HEK293 (cell line): ENCODE data around the gene ZNF804A.
"Not testable (repeated sequence)": the region's sequence is repeated elsewhere in the genome, so short reads cannot be mapped to it uniquely, and the experiment has no call there.

Source experiments
- CTCF ChIA-PET: fragments of 350-600 bp; formaldehyde crosslinking; extraction: SDS; loops from one replicate; lab custom pipeline; 2021; ENCODE audit warnings: antibody characterized with exemption; lab: Yijun Ruan, JAX
- POLR2A ChIA-PET: fragments of 300-600 bp; formaldehyde crosslinking; extraction: SDS; loops from one replicate; lab custom pipeline; 2020; ENCODE audit warnings: antibody characterized with exemption, inconsistent platforms; lab: Yijun Ruan, JAX
- H3K27ac ChIP-seq: fragments of 200-500 bp; sonication (Bioruptor generic); 2 replicates; pipeline ENCODE4 v1.5.1; 2014; ENCODE audit warnings: low read depth, low read length, control low read depth, inconsistent platforms; ENCODE audit errors: extremely low read depth
- H3K36me3 ChIP-seq, 2 experiments: fragments of 200-500 bp in 1 of 2; sonication (Bioruptor generic) in 1 of 2; 1 replicate in 1 of 2; 2 replicates in 1 of 2; pipeline ENCODE4 v1.5.1; 2014 to 2017; ENCODE audit warnings: inconsistent platforms in 2 of 2, low read length in 2 of 2; ENCODE audit not compliant: control insufficient read depth in 2 of 2, insufficient read depth in 1 of 2
- H3K4me1 ChIP-seq: fragments of 200-500 bp; sonication (Bioruptor generic); 2 replicates; pipeline ENCODE4 v1.5.1; 2014; ENCODE audit warnings: mild to moderate bottlenecking, low read length, inconsistent platforms; ENCODE audit not compliant: control insufficient read depth, insufficient read depth
- H3K4me3 ChIP-seq: 2 replicates; pipeline ENCODE4 v1.5.1; 2011; ENCODE audit warnings: low read depth, mild to moderate bottlenecking, control low read depth, low read length, moderate library complexity
- H3K9me3 ChIP-seq: fragments of 200-500 bp; sonication (Bioruptor generic); 2 replicates; pipeline ENCODE4 v1.5.1; 2014; ENCODE audit warnings: low read depth, low read length, inconsistent platforms; ENCODE audit not compliant: control insufficient read depth, insufficient read depth
- GFI1B ChIP-seq: fragments of 450-650 bp; formaldehyde crosslinking; IDR thresholded peaks from 2 replicates; pipeline ENCODE4 v1.5.1; 2016; ENCODE audit warnings: missing biosample characterization, missing genetic modification characterization
- PBX3 ChIP-seq: sonication (generic); formaldehyde crosslinking; IDR thresholded peaks from 2 replicates; pipeline ENCODE4 v1.8.1; 2022; ENCODE audit warnings: mild to moderate bottlenecking, moderate library complexity, missing genetic modification reagents
- REPIN1 ChIP-seq: fragments of 450-650 bp; formaldehyde crosslinking; IDR thresholded peaks from 2 replicates; pipeline ENCODE4 v1.5.1; 2017; ENCODE audit warnings: missing biosample characterization, missing genetic modification characterization, low read depth
- WT1 ChIP-seq: fragments of 450-650 bp; formaldehyde crosslinking; IDR thresholded peaks from 2 replicates; pipeline ENCODE4 v1.5.1; 2016; ENCODE audit warnings: missing biosample characterization, missing genetic modification characterization
- ZFHX2 ChIP-seq: fragments of 450-650 bp; formaldehyde crosslinking; conservative IDR thresholded peaks from 2 replicates; pipeline ENCODE4 v1.5.1; 2016; ENCODE audit warnings: missing biosample characterization, missing genetic modification characterization
- ZNF132 ChIP-seq: fragments of 450-650 bp; formaldehyde crosslinking; IDR thresholded peaks from 2 replicates; pipeline ENCODE4 v1.5.1; 2017; ENCODE audit warnings: missing biosample characterization, missing genetic modification characterization, borderline replicate concordance
- ZNF155 ChIP-seq: fragments of 450-650 bp; formaldehyde crosslinking; IDR thresholded peaks from 2 replicates; pipeline ENCODE4 v1.5.1; 2016; ENCODE audit warnings: missing biosample characterization, missing genetic modification characterization
- ZNF223 ChIP-seq: fragments of 450-650 bp; formaldehyde crosslinking; IDR thresholded peaks from 2 replicates; pipeline ENCODE4 v1.5.1; 2016; ENCODE audit warnings: missing biosample characterization, missing genetic modification characterization
- ZNF292 ChIP-seq: fragments of 450-650 bp; formaldehyde crosslinking; IDR thresholded peaks from 2 replicates; pipeline ENCODE4 v1.5.1; 2016; ENCODE audit warnings: low read depth, missing biosample characterization, missing genetic modification characterization, borderline replicate concordance
- ZNF302 ChIP-seq: fragments of 450-650 bp; formaldehyde crosslinking; IDR thresholded peaks from 2 replicates; pipeline ENCODE4 v1.5.1; 2016; ENCODE audit warnings: missing biosample characterization, missing genetic modification characterization, low read depth
- ZNF501 ChIP-seq: fragments of 450-650 bp; formaldehyde crosslinking; IDR thresholded peaks from 2 replicates; pipeline ENCODE4 v1.5.1; 2016; ENCODE audit warnings: missing biosample characterization, missing genetic modification characterization
- ZNF560 ChIP-seq: fragments of 450-650 bp; formaldehyde crosslinking; IDR thresholded peaks from 2 replicates; pipeline ENCODE4 v1.5.1; 2017; ENCODE audit warnings: missing biosample characterization, missing genetic modification characterization, borderline replicate concordance
- ZNF610 ChIP-seq: fragments of 450-650 bp; formaldehyde crosslinking; IDR thresholded peaks from 2 replicates; pipeline ENCODE4 v1.5.1; 2016; ENCODE audit warnings: missing biosample characterization, missing genetic modification characterization, borderline replicate concordance
- ZNF624 ChIP-seq: fragments of 450-650 bp; formaldehyde crosslinking; IDR thresholded peaks from 2 replicates; pipeline ENCODE4 v1.5.1; 2017; ENCODE audit warnings: missing biosample characterization, missing genetic modification characterization
- ZNF664 ChIP-seq: fragments of 450-650 bp; formaldehyde crosslinking; IDR thresholded peaks from 2 replicates; pipeline ENCODE4 v1.5.1; 2016; ENCODE audit warnings: missing biosample characterization, missing genetic modification characterization
- ZNF707 ChIP-seq: fragments of 450-650 bp; formaldehyde crosslinking; IDR thresholded peaks from 2 replicates; pipeline ENCODE4 v1.5.1; 2016; ENCODE audit warnings: missing biosample characterization, missing genetic modification characterization
- ZNF785 ChIP-seq: fragments of 450-650 bp; formaldehyde crosslinking; IDR thresholded peaks from 2 replicates; pipeline ENCODE4 v1.5.1; 2016; ENCODE audit warnings: missing biosample characterization, missing genetic modification characterization
- TF ChIP-seq, protein P1 (sequence below): fragments of 450-650 bp; formaldehyde crosslinking; IDR thresholded peaks from 2 replicates; pipeline ENCODE4 v1.5.1; 2016; ENCODE audit warnings: missing biosample characterization, missing genetic modification characterization, borderline replicate concordance

Gene ZNF804A

GRCh38 chr2:184756161-184756560, 157.8 kb downstream of the ZNF804A start:
- Histone ChIP-seq H3K27ac (no peak overlapping the region), H3K4me1 (no peaks in the 10 kb centered on the region), H3K36me3 (no peaks in the 10 kb centered on the region), H3K9me3 (no peaks in the 10 kb centered on the region)
- POLR2A ChIA-PET: no interaction called here
- no peak for TF ChIP-seq ZNF785 (tag by site-specific recombination)
- no peak for TF ChIP-seq ZNF292 (tag by site-specific recombination)
- TF ChIP-seq WT1 (tag by site-specific recombination): no peak
- TF ChIP-seq ZNF624: no peak
- TF ChIP-seq ZNF610 (tag by site-specific recombination): no peak
- TF ChIP-seq PBX3 (CRISPR knock-in tag): no peak
- TF ChIP-seq ZNF132 (tag by site-specific recombination): no peak
- no peak for TF ChIP-seq ZFHX2 (tag by site-specific recombination)
- no peak for TF ChIP-seq ZNF223 (tag by site-specific recombination)
- no peak for TF ChIP-seq GFI1B (tag by site-specific recombination)
- TF ChIP-seq ZNF501: no peak
- TF ChIP-seq, protein P1, sequence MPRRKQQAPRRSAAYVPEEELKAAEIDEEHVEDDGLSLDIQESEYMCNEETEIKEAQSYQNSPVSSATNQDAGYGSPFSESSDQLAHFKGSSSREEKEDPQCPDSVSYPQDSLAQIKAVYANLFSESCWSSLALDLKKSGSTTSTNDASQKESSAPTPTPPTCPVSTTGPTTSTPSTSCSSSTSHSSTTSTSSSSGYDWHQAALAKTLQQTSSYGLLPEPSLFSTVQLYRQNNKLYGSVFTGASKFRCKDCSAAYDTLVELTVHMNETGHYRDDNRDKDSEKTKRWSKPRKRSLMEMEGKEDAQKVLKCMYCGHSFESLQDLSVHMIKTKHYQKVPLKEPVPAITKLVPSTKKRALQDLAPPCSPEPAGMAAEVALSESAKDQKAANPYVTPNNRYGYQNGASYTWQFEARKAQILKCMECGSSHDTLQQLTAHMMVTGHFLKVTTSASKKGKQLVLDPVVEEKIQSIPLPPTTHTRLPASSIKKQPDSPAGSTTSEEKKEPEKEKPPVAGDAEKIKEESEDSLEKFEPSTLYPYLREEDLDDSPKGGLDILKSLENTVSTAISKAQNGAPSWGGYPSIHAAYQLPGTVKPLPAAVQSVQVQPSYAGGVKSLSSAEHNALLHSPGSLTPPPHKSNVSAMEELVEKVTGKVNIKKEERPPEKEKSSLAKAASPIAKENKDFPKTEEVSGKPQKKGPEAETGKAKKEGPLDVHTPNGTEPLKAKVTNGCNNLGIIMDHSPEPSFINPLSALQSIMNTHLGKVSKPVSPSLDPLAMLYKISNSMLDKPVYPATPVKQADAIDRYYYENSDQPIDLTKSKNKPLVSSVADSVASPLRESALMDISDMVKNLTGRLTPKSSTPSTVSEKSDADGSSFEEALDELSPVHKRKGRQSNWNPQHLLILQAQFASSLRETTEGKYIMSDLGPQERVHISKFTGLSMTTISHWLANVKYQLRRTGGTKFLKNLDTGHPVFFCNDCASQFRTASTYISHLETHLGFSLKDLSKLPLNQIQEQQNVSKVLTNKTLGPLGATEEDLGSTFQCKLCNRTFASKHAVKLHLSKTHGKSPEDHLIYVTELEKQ (tag by site-specific recombination): no peak
- TF ChIP-seq ZNF155 (tag by site-specific recombination): no peak
- no peak for TF ChIP-seq ZNF707 (tag by site-specific recombination)
- TF ChIP-seq REPIN1: no peak
- TF ChIP-seq ZNF664 (tag by site-specific recombination): no peak
- TF ChIP-seq, all 188 proteins: peak for 0
- CTCF ChIA-PET: no interaction called here
- H3K4me3 ChIP-seq: no peak overlapping the region

GRCh38 chr2:184756885-184757284, 158.6 kb downstream of the ZNF804A start:
- CTCF ChIA-PET: no interaction called here

GRCh38 chr2:184759557-184760255, 161.4 kb downstream of the ZNF804A start:
- H3K9me3 ChIP-seq, H3K27ac ChIP-seq, CTCF ChIA-PET, H3K4me1 ChIP-seq, H3K4me3 ChIP-seq, H3K36me3 ChIP-seq, POLR2A ChIA-PET: not testable (repeated sequence)

More at GRCh38 chr2:184756885-184757284, 158.6 kb downstream of the ZNF804A start:
- H3K9me3 ChIP-seq: no peaks in the 10 kb centered on the region
- POLR2A ChIA-PET: no interaction called here
- H3K4me1 ChIP-seq: no peaks in the 10 kb centered on the region
- H3K4me3 ChIP-seq: no peak overlapping the region
- no peak overlapping the region for H3K27ac ChIP-seq
- H3K36me3 ChIP-seq: no peaks in the 10 kb centered on the region
- no peak for TF ChIP-seq ZNF560 (tag by site-specific recombination)
- no peak for TF ChIP-seq ZNF302 (tag by site-specific recombination)
